Putamen (tissue), 1 donor: ENCODE results near the gene GGA1.
A peak's percentile ranks its signal among the peaks of the same experiment; 100 is the strongest.
"Not testable (repeated sequence)": the region's sequence is repeated elsewhere in the genome, so short reads cannot be mapped to it uniquely, and the experiment has no call there.

Source experiments
- DNase-seq: peaks from one replicate; pipeline ENCODE4 v3.0.0-alpha.2; 2016; ENCODE audit warnings: low spot score

Gene GGA1

DNA sequence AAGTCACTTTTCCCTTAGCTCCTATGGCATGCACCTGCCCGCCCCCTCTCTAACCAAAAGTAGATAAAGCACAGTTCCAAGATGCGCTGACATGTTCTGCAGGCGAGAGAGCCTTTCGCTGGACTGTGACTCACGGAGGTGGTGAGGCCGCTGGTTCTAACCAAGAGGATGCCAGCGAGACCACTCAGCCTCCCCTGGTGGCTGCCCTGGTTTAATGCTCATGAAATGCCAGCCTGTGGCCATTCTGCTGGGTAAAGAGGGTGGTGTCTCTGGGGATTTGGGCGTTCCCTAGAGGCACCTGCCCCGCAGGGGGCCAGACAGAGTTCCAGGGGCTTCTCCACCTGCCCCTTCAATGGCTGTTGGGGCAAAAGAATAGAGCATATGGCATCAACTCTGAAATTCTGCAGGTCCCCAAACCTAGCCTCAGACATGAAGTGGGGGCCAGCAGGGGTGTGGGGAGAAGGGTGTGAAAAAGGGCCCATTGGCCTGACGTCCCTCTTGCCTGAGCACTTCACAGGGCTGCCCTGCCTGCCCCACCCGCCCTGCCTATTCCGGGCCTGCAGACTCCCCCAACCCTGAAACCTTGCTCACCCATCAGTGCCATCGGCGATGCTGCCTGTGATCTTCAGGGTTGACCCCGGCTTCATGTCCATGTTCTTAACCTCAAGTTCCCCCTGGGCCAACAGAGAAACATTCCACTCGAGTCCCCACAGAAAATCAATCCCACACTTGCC, 37.2 kb upstream of the GGA1 start:
- DNase-seq = no peak

DNA sequence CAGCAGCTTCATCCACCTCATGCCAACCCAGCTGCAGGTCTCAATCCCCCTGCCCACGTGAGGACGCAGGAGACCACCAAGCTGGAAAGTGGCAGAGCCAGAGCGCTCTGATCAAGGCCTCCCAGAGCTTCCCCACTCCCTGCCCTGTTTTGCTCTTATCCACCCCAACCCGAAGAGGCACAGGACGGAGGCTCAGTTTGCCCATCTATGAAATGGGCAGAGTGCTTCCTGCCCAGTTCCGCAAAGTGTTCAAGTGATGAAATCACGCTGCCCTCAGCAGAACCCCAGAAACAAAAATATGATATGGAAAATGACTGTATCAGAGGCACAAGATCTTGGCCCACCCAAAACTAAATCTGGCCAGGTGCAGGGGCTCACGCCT, 36.7 kb upstream of the GGA1 start:
- DNase-seq = no peak

DNA sequence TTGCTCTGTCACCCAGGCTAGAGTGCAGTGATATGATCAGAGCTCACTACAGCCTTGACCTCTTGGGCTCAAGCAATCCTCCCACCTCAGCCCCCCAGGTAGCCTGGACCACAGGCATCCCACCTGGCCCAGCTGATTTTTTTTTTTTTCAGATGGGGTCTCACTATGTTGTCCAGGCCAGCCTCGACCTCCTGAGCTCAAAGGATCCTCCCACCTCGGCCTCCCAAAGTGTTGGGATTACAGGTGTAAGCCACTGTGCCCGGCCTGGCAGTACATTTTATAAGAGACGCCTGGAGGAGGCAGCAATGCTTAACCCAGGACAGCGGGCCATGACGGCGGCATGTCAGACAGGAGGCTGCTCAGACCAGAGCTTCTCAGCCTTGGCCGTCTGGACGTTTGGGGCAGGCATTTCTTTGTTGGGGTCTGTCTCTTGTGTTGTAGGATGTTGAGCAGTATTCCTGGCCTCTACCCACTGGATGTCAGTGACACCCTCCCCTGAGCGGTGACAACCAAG, 33.1 kb upstream of the GGA1 start:
- DNase-seq = no peak

DNA sequence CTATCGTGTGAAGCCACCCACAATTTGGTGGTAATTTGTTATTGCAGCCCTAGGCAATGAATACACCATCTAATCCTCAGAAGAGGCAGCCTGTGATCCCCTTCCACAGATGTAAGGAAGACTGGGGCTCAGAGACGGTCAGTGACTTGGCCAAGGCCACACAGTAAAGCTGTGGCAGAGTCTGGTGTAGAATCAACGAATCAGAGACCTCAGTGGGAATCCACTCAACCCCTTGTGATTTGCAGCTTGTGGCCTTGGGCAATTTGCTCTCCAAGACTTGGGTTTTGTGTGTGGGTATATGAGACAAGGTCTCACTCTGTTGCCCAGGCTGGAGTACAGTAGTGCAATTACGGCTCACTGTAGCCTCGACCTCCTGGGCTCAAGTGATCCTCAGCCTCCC, 30.6 kb upstream of the GGA1 start:
- no peak for DNase-seq

DNA sequence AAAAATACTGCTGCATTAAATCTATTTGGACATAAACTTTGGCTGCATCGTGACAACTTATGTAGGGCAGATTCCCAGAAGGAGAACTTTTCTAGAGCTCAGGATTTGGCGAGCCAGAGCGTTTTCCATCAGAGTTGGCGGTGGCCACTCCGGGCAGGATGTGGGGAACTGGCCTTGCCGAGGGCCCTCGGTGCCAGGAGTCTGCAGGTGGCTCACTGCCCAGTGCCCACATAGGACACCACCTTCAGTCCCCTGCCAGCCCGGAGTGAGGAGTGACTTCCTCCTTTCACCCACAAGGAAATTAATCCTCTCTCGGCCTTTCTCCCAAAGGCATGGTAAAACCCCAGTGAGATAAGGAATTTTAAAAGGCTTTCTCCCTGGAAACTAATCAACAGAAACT, 27.1 kb upstream of the GGA1 start:
- no peak for DNase-seq

DNA sequence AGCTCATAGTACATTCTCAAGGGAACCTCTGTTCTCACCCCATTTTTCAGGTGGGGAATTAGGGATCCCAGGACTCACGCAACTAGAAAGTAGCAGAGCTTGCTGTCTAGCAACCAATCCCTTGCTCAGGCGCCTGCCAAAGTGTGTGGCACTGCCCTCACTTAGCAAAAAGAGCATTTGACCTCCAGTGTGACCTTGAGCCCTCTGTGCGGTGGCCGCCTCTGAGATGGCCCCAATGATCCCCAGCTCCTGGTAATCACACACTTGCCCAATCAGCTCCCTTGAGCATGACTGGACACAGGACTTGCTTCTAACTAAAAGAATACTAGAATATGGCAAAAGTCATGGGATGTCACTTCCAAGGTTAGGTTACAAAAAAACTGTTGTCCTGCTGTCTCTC, 26.1 kb upstream of the GGA1 start:
- DNase-seq = no peak

DNA sequence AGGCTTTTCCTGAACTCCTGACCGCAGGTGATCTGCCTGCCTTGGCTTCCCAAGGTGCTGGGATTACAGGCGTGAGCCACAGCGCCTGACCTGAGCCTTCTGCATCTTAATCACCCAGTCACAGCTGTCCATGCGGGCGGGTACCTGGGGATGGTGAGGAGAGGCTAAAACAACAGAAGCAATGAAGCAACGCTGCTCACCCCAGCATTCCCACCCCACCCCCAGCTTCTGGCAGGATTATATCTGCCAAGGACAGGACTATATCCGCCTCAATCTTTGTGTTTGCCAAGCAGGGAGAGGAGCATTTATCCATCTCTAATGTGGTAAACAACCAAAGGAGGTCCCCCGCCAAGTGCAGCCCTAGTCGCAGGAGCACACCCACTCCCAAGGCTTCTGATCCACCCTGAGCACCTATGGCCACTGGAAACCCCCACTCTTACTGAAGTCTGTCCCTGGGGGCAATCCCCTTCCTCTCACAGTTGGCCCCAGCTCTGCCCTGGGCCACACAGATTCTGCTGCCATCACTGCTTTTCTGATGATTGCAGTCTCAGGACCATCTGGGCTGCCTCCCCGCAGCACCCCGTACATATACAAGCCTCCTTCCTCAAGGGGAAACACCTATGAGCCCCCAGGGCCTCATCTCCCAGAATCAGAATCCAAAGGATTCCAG, 20.0 kb upstream of the GGA1 start:
- DNase-seq = no peak

DNA sequence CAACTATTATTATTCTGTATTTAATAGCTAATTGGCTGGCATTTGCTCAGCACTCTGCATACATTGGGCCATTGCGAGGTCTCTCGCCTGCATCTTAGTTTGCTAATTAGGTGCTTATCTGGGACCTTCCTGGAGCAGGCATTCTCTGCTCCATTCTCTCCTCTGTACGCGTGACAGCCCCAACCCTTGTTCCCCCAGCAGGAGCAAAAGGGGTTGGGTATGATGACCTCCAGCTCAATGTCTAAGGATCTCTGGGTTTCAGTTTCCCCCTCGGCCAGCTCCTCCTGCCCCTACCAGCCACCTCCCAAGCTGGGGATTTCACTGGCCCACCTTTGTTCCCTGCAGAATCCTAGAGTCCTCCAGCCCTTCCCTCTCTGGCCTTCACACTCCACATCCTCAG, 19.0 kb upstream of the GGA1 start:
- no peak for DNase-seq

DNA sequence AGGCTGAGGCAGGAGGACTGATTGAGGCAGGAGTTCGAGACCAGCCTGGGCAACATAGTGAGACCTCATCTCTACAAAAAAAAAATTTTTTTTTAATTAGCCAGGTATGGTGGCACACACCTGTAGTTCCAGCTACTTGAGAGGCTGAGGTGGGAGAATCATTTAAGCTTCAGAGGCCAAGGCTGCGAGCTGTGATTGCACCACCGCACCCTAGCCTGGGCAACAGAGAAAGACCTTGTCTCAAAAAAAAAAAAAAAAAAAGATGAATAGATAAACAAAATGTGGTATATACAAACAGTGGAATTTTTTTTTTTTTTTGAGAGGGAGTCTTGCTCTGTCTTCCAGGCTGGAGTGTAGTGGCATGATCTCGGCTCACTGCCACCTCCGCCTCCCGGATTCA, 17.6 kb upstream of the GGA1 start:
- not testable (repeated sequence) for DNase-seq

DNA sequence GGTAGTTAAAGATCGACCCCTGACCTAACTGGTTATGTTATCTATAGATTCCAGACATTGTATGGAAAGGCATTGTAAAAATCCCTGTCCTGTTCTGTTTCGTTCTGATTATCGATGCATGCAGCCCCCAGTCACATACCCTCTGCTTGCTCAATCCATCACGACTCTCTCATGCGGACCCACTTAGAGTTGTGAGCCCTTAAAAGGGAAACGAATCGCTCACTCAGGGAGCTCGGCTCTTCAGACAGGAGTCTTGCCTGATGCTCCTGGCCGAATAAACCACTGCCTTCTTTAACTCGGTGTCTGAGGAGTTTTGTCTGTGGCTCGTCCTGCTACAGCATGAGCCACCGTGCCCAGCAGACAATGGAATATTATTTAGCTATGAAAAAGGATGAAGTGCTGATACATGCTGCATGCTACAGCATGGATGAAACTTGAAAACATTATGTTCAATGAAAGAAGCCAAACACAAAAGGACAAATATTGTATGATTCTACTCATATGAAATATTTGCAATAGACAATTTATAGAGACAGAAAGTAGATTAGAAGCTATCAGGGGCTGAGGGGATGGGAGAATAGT, 16.7 kb upstream of the GGA1 start:
- no peak for DNase-seq

DNA sequence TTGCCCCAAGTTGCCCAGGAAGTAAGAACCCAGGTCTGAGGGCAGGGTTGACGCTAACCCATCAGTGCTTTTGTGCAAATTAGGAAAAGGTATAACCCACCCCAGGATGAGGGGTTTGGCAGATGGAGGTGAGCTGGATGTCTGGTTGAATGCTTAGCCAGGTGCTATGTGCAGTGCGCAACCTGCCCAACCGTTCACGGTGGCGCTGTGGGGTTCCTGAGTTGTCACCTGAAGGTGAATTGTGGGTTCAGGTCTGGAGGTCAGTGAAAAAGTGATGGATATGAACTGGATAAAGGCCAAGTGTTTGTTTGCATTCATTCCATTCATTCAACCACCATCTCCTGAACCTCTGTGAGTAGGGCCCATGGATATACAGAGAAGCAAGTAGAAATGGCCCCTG, 14.4 kb upstream of the GGA1 start:
- no peak for DNase-seq

DNA sequence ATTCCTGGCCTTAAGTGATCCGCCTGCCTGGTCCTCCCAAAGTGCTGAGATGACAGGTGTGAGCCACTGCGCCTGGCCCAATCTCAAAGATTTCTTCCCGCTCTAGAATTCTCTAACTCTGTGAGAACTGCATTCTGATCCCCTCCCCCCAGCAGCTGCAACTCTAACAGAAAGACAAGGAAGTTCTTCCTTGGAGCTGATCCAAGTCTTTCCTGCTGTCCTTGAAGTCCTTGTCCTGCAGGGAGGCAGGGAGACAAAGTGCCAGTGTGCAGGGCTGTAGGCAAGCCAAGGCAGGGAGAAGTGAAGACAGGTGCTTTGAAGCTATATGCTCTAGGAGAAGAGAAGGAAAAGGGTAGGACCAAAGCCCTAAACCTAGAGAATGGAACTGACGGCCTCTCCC, 9.5 kb upstream of the GGA1 start:
- no peak for DNase-seq

DNA sequence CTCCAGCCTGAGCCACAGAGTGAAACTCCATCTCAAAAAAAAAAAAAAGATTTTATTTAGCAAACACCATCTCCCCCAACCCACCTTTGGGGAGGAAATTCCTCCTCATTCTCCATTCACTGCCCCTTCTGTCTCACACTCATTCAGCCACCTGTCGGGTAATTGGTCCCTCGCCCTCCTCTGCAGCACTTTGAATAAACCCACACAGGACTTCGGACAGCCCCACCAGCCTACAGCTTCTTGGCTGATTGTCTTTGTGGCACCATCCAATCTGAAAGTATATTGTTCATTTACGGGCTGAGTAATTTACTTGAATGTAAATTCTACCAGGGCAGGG, 7.5 kb upstream of the GGA1 start:
- DNase-seq = no peak

DNA sequence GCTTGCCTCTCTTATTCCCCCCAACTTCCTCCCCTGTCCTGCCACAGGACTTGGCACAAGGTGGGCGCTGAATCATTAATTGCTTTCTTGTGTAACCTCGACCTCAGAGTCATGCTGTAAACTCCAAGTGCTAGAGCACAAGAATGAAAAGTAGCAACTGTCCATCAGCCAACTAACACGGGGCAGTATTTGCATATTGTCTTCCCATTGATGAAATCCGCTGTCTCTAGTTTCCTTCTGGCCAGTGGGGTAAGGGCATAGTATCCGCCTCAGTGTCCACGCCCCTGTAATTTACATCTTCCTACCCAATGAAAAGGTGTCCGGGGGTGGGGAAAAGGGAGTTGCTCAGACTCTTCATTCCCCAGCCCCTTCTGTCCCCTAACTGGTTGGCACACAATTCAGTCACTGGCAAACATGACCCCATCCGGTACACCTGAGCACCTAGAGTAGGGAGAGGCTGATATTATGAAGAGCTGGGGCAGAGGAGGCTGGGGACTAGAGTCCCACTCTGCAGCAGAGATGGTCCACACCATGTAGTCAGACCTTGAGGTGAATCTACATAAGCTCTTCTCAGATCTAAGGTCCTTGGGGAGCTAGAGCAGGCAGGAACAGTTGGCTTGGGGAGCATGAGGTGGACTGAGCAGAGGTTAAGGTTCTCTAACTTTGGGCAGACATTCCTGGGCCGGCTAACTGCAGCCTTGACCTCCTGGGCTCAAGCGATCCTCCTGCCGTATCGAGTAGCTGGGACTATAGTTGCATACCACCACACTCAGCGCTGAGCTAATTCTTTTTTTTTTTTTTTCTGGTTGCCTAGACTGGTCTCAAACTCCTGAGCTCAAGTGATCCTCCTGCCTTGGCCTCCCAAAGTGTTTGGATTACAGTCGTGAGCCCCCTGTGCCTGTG, 6.8 kb upstream of the GGA1 start:
- no peak for DNase-seq

DNA sequence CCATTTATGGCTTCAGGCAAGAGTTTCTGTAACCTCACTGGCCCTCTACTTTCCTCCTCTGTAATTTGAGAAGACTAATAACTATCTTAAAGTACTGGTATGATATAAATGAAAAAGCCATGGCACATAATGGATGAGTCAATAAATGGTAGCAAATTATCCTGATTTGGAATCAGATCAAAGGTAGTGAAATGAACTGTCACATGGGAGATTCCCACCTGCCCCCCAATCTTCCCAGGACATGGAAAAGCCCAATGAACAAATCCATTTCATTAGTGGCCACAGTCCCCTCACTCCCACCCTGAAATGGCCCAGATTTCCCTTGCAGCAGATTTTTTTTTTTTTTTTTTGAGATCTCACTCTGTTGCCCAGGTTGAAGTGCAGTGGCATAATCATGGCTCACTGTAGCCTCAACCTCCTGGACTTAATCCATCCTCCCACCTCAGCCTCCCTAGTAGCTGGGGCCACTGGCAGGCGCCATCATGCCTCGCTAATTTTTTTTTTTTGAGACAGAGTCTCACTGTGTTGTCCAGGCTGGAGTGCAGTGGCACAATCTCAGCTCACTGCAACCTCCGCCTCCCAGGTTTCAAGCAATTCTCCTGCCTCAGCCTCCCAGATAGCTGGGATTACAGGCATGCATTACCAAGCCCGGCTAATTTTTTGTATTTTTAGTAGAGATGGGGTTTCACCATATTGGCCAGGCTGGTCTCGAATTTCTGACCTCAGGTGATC, 5.9 kb upstream of the GGA1 start:
- not testable (repeated sequence) for DNase-seq

DNA sequence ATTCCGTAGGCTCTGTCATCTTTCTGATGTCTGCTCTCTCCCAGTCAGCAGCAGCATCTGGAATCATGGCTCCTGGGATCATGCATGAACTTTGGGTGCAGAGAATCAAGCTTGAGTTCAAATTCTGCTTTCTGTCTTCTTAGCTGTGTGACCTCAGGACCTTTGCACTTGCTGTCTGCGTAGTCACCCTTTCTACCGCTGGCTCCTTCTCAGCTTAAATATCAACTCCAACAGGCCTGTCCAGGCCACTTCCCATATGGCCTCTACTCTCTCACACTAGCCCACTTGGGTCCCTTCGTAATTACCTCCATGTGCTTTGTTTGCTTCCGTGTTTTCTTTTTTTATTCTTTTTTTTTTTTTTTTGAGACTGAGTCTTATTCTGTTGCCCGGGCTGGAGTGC, 4.6 kb upstream of the GGA1 start:
- no peak for DNase-seq

DNA sequence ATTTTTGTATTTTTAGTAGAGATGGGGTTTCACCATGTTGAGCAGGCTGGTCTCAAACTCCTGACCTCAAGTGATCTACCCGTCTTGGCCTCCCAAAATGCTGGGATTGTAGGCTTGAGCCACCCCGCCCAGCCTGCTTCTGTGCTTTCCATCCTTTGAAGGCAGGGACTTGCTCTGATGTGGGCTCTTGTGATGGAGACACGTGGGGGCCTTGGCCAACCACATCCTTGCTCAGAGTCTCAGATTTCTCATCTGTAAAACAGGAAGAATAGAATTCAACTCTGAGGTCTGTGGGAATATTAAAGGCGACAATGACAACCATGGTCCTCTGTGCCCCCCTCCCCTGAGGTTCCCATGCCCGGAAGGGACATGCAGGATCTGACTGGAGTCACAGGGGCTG, 3.8 kb upstream of the GGA1 start:
- DNase-seq = no peak

DNA sequence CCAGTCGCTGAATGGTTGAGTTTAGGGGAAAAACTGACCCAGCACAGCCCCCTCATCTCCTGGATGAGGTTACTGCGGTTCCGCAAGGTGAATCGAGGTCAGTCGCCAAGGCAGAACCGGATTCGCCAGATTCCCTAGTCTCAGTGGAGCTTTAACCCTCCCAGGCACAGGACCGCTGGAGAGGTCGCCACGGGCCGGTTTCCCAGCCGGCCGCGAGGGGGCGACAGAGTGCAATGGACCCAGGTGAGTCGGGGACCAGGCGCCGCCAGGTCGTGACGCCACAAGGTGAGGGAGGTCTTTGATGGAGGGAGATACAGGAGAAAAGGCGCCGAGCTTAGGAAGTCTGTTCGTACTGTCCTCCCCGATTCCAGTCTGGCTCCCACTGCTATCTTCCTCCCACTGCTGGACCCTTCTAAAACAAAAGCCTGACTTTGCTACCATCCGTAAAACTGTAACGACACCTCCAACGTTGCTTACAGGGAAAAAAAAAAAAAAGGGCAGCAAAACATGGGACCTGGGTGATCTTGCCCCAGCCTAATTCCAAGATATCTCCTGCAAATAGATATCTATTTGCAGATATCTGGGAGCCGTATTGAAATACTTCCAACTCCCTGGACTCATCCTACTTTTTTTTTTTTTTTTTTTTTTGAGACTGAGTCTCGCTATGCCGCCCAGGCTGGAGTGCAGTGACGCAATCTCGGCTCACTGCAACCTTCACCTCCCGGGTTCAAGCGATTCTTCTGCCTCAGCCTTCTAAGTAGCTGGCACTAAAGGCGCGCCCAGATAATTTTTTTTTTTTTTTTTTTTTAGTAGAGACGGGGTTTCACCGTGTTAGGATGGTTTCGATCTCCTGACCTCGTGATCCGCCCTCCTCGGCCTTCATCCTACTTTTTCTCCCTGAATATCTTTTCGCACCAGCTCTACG, 1.4 kb upstream of the GGA1 start:
- DNase-seq = peak; percentile 78

DNA sequence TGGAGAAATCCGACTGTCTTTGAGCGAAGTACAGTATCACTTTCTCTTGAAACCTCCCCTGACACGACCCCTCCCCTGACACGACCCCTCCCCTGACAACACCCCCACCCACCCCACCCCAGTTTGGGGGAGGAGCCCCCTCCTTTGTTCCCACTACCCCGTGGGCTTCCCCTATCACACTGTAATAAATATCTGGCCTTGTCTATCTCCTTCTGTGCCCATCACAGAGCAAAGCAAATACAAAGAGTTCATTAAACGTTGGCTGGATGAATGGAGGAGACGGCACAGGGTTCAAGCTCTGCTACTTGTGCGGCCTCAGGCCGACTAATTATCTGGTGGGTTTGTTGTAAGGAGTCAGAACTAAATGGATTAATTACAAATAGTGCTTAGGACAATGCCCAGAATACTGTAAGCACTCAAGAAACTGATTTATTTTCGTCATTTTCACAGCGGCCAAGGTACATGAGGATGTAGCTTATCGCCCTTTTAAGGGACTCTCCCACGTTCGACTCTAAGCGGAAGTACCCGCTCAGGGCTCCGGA, 628 bp upstream of the GGA1 start:
- DNase-seq = no peak
